Progenitor cell of endocrine pancreas (in vitro differentiated cells): ENCODE data around the gene FOXO1. TPM values are rescaled to one million over a fixed set of nuclear protein-coding genes. Genes with fewer than 3 reads are reported as not detected.

ENCODE experiments used
- DNase-seq: peaks from one replicate; pipeline ENCODE4 v3.0.0; 2021; ENCODE audit warnings: low spot score; ENCODE audit not compliant: unreplicated experiment
- H3K27ac Mint-ChIP-seq: 2 replicates; pipeline ENCODE4 v1.8.0; 2021; ENCODE audit warnings: mild to moderate bottlenecking, moderate library complexity, mixed read lengths
- H3K27me3 Mint-ChIP-seq: 2 replicates; pipeline ENCODE4 v1.8.0; 2021; ENCODE audit warnings: mixed read lengths
- H3K36me3 Mint-ChIP-seq: 2 replicates; pipeline ENCODE4 v1.8.0; 2022; ENCODE audit warnings: mixed read lengths; ENCODE audit not compliant: insufficient read depth
- H3K4me1 Mint-ChIP-seq: 2 replicates; pipeline ENCODE4 v1.8.0; 2021; ENCODE audit warnings: low read depth, mixed read lengths
- H3K4me3 Mint-ChIP-seq: 2 replicates; pipeline ENCODE4 v1.8.0; 2021; ENCODE audit warnings: low read depth, mild to moderate bottlenecking, moderate library complexity, mixed read lengths
- H3K9me3 Mint-ChIP-seq: 2 replicates; pipeline ENCODE4 v1.8.0; 2021; ENCODE audit warnings: low read depth, mixed read lengths
- CTCF ChIP-seq: fragments of 200-600 bp; sonication (generic); IDR thresholded peaks from one replicate; pipeline ENCODE4 v1.5.0; 2021; ENCODE audit warnings: antibody characterized with exemption, mild to moderate bottlenecking; ENCODE audit not compliant: unreplicated experiment
- total RNA-seq: library from RNA; stranded (reverse); gene quantifications from 2 replicates; pipeline ENCODE4 v1.2.1, GENCODE V29; 2021

Gene FOXO1
- total RNA-seq, 1 donor from 2014 or later = 15.7 TPM

- no peak for TF ChIP-seq CTCF
- H3K4me3 Mint-ChIP-seq = no peak overlapping the region
- peaks cover 18% of the 10 kb centered on the region for H3K4me1 Mint-ChIP-seq
- H3K36me3 Mint-ChIP-seq = peaks cover 2% of the 10 kb centered on the region
- H3K9me3 Mint-ChIP-seq = no peaks in the 10 kb centered on the region
- DNase-seq = no peak
- H3K27me3 Mint-ChIP-seq = no peaks in the 10 kb centered on the region
- no peak overlapping the region for H3K27ac Mint-ChIP-seq
Observed at GRCh38 chr13:40612041-40612440, 54.4 kb downstream of the FOXO1 start.

- H3K27me3 Mint-ChIP-seq = no peaks in the 10 kb centered on the region
- no peak for DNase-seq
- TF ChIP-seq CTCF = no peak
- peaks cover 18% of the 10 kb centered on the region for H3K4me1 Mint-ChIP-seq
- H3K36me3 Mint-ChIP-seq = peaks cover 2% of the 10 kb centered on the region
- no peak overlapping the region for H3K27ac Mint-ChIP-seq
- no peaks in the 10 kb centered on the region for H3K9me3 Mint-ChIP-seq
- no peak overlapping the region for H3K4me3 Mint-ChIP-seq
Observed at GRCh38 chr13:40611635-40612034, 54.8 kb downstream of the FOXO1 start.

GRCh38 chr13:40611004-40611403, 55.4 kb downstream of the FOXO1 start:
- Mint-ChIP-seq H3K27me3 (no peaks in the 10 kb centered on the region), H3K9me3 (no peaks in the 10 kb centered on the region), H3K36me3 (peaks cover 2% of the 10 kb centered on the region), H3K4me3 (no peak overlapping the region), H3K4me1 (peaks cover 18% of the 10 kb centered on the region), H3K27ac (no peak overlapping the region)
- TF ChIP-seq CTCF = no peak
- DNase-seq = no peak

GRCh38 chr13:40609972-40610726, 56.3 kb downstream of the FOXO1 start:
- no peaks in the 10 kb centered on the region for H3K27me3 Mint-ChIP-seq
- no peak for TF ChIP-seq CTCF
- H3K27ac Mint-ChIP-seq = no peak overlapping the region
- no peaks in the 10 kb centered on the region for H3K9me3 Mint-ChIP-seq
- no peak overlapping the region for H3K4me3 Mint-ChIP-seq
- peaks cover 2% of the 10 kb centered on the region for H3K36me3 Mint-ChIP-seq
- DNase-seq = no peak
- H3K4me1 Mint-ChIP-seq = peaks cover 18% of the 10 kb centered on the region

- Mint-ChIP-seq H3K4me3 (no peak overlapping the region), H3K36me3 (peaks cover 2% of the 10 kb centered on the region), H3K4me1 (peaks cover 9% of the 10 kb centered on the region), H3K9me3 (no peaks in the 10 kb centered on the region), H3K27ac (no peak overlapping the region), H3K27me3 (no peaks in the 10 kb centered on the region)
- TF ChIP-seq CTCF = no peak
- no peak for DNase-seq
Observed at GRCh38 chr13:40608308-40608707, 58.1 kb downstream of the FOXO1 start.
